WTC11 (cell line): ENCODE data around the gene WNT3A. TPM values are rescaled to one million over a fixed set of nuclear protein-coding genes. Genes with fewer than 3 reads are reported as not detected.

Experiments
- ATAC-seq: fragments of 200-7000 bp; cut with Tn5 transposase; 2 replicates; pipeline ENCODE4 v1.10.0; 2021; ENCODE audit warnings: mild to moderate bottlenecking, moderate library complexity
- CTCF ChIA-PET: fragments of 300-600 bp; sonication (Branson Sonifier 250); formaldehyde crosslinking; loops from one replicate; lab custom pipeline; 2021; ENCODE audit warnings: antibody characterized with exemption; lab: Charles Lee
- POLR2A ChIA-PET: fragments of 350-600 bp; sonication (Branson Sonifier 250); formaldehyde crosslinking; loops from one replicate; lab custom pipeline; 2021; ENCODE audit warnings: antibody characterized with exemption; lab: Charles Lee
- DNase-seq: peaks from one replicate; pipeline ENCODE4 v3.0.0; 2021; ENCODE audit warnings: low spot score
- H3K27ac Mint-ChIP-seq: 2 replicates; pipeline ENCODE4 v1.8.0; 2021; ENCODE audit warnings: mixed read lengths
- H3K27me3 Mint-ChIP-seq: 2 replicates; pipeline ENCODE4 v1.8.0; 2021; ENCODE audit warnings: low read depth, mild to moderate bottlenecking, moderate library complexity, mixed read lengths
- H3K36me3 Mint-ChIP-seq: 2 replicates; pipeline ENCODE4 v1.8.0; 2021; ENCODE audit warnings: mixed read lengths
- H3K4me1 Mint-ChIP-seq: 2 replicates; pipeline ENCODE4 v1.8.0; 2022; ENCODE audit warnings: mixed read lengths
- H3K4me3 Mint-ChIP-seq: 2 replicates; pipeline ENCODE4 v1.8.0; 2021; ENCODE audit warnings: mild to moderate bottlenecking, moderate library complexity, mixed read lengths
- H3K9me3 Mint-ChIP-seq: 2 replicates; pipeline ENCODE4 v1.8.0; 2021; ENCODE audit warnings: mixed read lengths
- ATF1 ChIP-seq: sonication (generic); formaldehyde crosslinking; IDR thresholded peaks from 2 replicates; pipeline ENCODE4 v1.8.1; 2023; ENCODE audit warnings: mild to moderate bottlenecking, moderate library complexity, missing genetic modification reagents
- ATF2 ChIP-seq: sonication (generic); formaldehyde crosslinking; IDR thresholded peaks from 2 replicates; pipeline ENCODE4 v1.8.1; 2022; ENCODE audit warnings: low read depth, missing genetic modification reagents, borderline replicate concordance
- CBFB ChIP-seq: sonication (generic); formaldehyde crosslinking; IDR thresholded peaks from 2 replicates; pipeline ENCODE4 v1.8.1; 2022; ENCODE audit warnings: mild to moderate bottlenecking, low read depth, missing genetic modification reagents
- CREM ChIP-seq: sonication (generic); formaldehyde crosslinking; IDR thresholded peaks from 2 replicates; pipeline ENCODE4 v1.8.1; 2022; ENCODE audit warnings: mild to moderate bottlenecking, missing genetic modification reagents, moderate library complexity
- EMX1 ChIP-seq: fragments of 250-450 bp; sonication (Bioruptor Pico); IDR thresholded peaks from 2 replicates; pipeline ENCODE4 v1.8.0; 2021; ENCODE audit warnings: mild to moderate bottlenecking
- FOXK1 ChIP-seq: sonication (generic); formaldehyde crosslinking; IDR thresholded peaks from 2 replicates; pipeline ENCODE4 v1.8.0; 2022; ENCODE audit warnings: mild to moderate bottlenecking, moderate library complexity, missing genetic modification reagents
- GABPB1 ChIP-seq: sonication (generic); formaldehyde crosslinking; IDR thresholded peaks from 2 replicates; pipeline ENCODE4 v1.8.1; 2023; ENCODE audit warnings: mild to moderate bottlenecking, missing genetic modification reagents
- HMGA2 ChIP-seq: fragments of 250-450 bp; sonication (Bioruptor Pico); IDR thresholded peaks from 2 replicates; pipeline ENCODE4 v1.4.0; 2021; ENCODE audit warnings: mild to moderate bottlenecking, moderate library complexity
- JUN ChIP-seq: sonication (generic); formaldehyde crosslinking; IDR thresholded peaks from 2 replicates; pipeline ENCODE4 v1.8.0; 2023; ENCODE audit warnings: mild to moderate bottlenecking, missing genetic modification reagents
- NFATC4 ChIP-seq: fragments of 250-450 bp; sonication (Bioruptor Pico); IDR thresholded peaks from 2 replicates; pipeline ENCODE4 v1.9.0; 2021; ENCODE audit warnings: mild to moderate bottlenecking
- NFE2L1 ChIP-seq: sonication (generic); formaldehyde crosslinking; IDR thresholded peaks from 2 replicates; pipeline ENCODE4 v1.8.1; 2023; ENCODE audit warnings: missing genetic modification reagents
- PRDM15 ChIP-seq: sonication (generic); formaldehyde crosslinking; IDR thresholded peaks from 2 replicates; pipeline ENCODE4 v1.8.0; 2022; ENCODE audit warnings: missing genetic modification reagents
- PREB ChIP-seq: sonication (generic); formaldehyde crosslinking; IDR thresholded peaks from 2 replicates; pipeline ENCODE4 v1.8.1; 2022; ENCODE audit warnings: mild to moderate bottlenecking, missing genetic modification reagents, moderate library complexity, borderline replicate concordance
- SP1 ChIP-seq: sonication (generic); formaldehyde crosslinking; conservative IDR thresholded peaks from 2 replicates; pipeline ENCODE4 v1.8.1; 2022; ENCODE audit warnings: missing genetic modification reagents
- STAT6 ChIP-seq: sonication (generic); formaldehyde crosslinking; conservative IDR thresholded peaks from 2 replicates; pipeline ENCODE4 v1.8.1; 2023; ENCODE audit warnings: mild to moderate bottlenecking, low read depth, missing genetic modification reagents, moderate library complexity
- TCF7 ChIP-seq: sonication (generic); formaldehyde crosslinking; IDR thresholded peaks from 2 replicates; pipeline ENCODE4 v1.8.0; 2022; ENCODE audit warnings: mild to moderate bottlenecking, low read depth, missing genetic modification reagents, moderate library complexity
- TP53 ChIP-seq: sonication (generic); formaldehyde crosslinking; IDR thresholded peaks from 2 replicates; pipeline ENCODE4 v1.8.1; 2023; ENCODE audit warnings: mild to moderate bottlenecking, missing genetic modification reagents
- USF1 ChIP-seq: sonication (generic); formaldehyde crosslinking; IDR thresholded peaks from 2 replicates; pipeline ENCODE4 v1.8.0; 2022; ENCODE audit warnings: mild to moderate bottlenecking, missing genetic modification reagents
- ZNF121 ChIP-seq: sonication (generic); formaldehyde crosslinking; IDR thresholded peaks from 2 replicates; pipeline ENCODE4 v1.8.0; 2023; ENCODE audit warnings: missing genetic modification reagents
- ZNF138 ChIP-seq: sonication (generic); formaldehyde crosslinking; conservative IDR thresholded peaks from 2 replicates; pipeline ENCODE4 v1.8.1; 2022; ENCODE audit warnings: mild to moderate bottlenecking, moderate library complexity, missing genetic modification reagents
- ZNF219 ChIP-seq: sonication (generic); formaldehyde crosslinking; IDR thresholded peaks from 2 replicates; pipeline ENCODE4 v1.8.0; 2023; ENCODE audit warnings: missing genetic modification reagents, mild to moderate bottlenecking, borderline replicate concordance
- ZNF263 ChIP-seq: sonication (generic); formaldehyde crosslinking; IDR thresholded peaks from 2 replicates; pipeline ENCODE4 v1.8.1; 2022; ENCODE audit warnings: low read depth, mild to moderate bottlenecking, moderate library complexity, missing genetic modification reagents
- ZNF317 ChIP-seq: sonication (generic); formaldehyde crosslinking; IDR thresholded peaks from 2 replicates; pipeline ENCODE4 v1.8.1; 2023; ENCODE audit warnings: low read depth, mild to moderate bottlenecking, moderate library complexity, missing genetic modification reagents, borderline replicate concordance
- ZNF423 ChIP-seq: fragments of 250-450 bp; sonication (Bioruptor Pico); IDR thresholded peaks from 2 replicates; pipeline ENCODE4 v2.1.2; 2022; ENCODE audit warnings: mild to moderate bottlenecking, moderate library complexity
- total RNA-seq: library from RNA; stranded (reverse); gene quantifications from 3 replicates; pipeline ENCODE4 v1.2.3, GENCODE V29; 2021

The WNT3A gene
- total RNA-seq, 1 experiment from 2014 or later: 0.17 TPM

- TF ChIP-seq ZNF263 (CRISPR knock-in tag): no peak
- TF ChIP-seq PRDM15 (CRISPR knock-in tag): no peak
- no peak for TF ChIP-seq CBFB (CRISPR knock-in tag)
- no peak for TF ChIP-seq SP1 (CRISPR knock-in tag)
- TF ChIP-seq ZNF219 (CRISPR knock-in tag): no peak
- TF ChIP-seq ZNF138 (CRISPR knock-in tag): no peak
- TF ChIP-seq ATF1: no peak
- TF ChIP-seq NFATC4 (CRISPR knock-in tag): no peak
- TF ChIP-seq ZNF423 (CRISPR knock-in tag): no peak
- TF ChIP-seq STAT6: no peak
- no peak for TF ChIP-seq ZNF317 (CRISPR knock-in tag)
- TF ChIP-seq CREM: no peak
- TF ChIP-seq ATF2 (CRISPR knock-in tag): no peak
- no peak for TF ChIP-seq TCF7 (CRISPR knock-in tag)
- TF ChIP-seq, all 79 proteins: peak for 0
- ATAC-seq: no peak
- Mint-ChIP-seq H3K4me1 (peaks cover 23% of the 10 kb centered on the region), H3K27me3 (peaks cover 95% of the 10 kb centered on the region), H3K27ac (no peak overlapping the region), H3K9me3 (no peaks in the 10 kb centered on the region), H3K4me3 (no peak overlapping the region), H3K36me3 (no peaks in the 10 kb centered on the region)
- DNase-seq: no peak
- ChIA-PET POLR2A (no interaction called here), CTCF (interaction anchor here (1.0 to 1.8 kb wide), 2 partner anchors 11 to 64 kb away, joined by 3 to 17 read pairs; no protein-coding TSS in a partner anchor)
Observed at GRCh38 chr1:228009828-228010775, 3.3 kb downstream of the WNT3A start.

- ATAC-seq: no peak
- Mint-ChIP-seq H3K27me3 (peaks cover 88% of the 10 kb centered on the region), H3K9me3 (no peaks in the 10 kb centered on the region), H3K27ac (no peak overlapping the region), H3K4me3 (no peak overlapping the region), H3K4me1 (peaks cover 15% of the 10 kb centered on the region), H3K36me3 (no peaks in the 10 kb centered on the region)
- DNase-seq: no peak
- ChIA-PET CTCF (interaction anchor here (1.0 to 1.8 kb wide), 3 partner anchors 9 to 63 kb away, joined by 3 to 17 read pairs (median 3); no protein-coding TSS in a partner anchor), POLR2A (no interaction called here)
- TF ChIP-seq FOXK1 (CRISPR knock-in tag) (no peak), GABPB1 (CRISPR knock-in tag) (no peak), SP1 (CRISPR knock-in tag) (no peak), ZNF121 (CRISPR knock-in tag) (no peak), ZNF263 (CRISPR knock-in tag) (no peak), TP53 (CRISPR knock-in tag) (no peak), NFE2L1 (CRISPR knock-in tag) (no peak), EMX1 (CRISPR knock-in tag) (no peak), JUN (CRISPR knock-in tag) (no peak), HMGA2 (CRISPR knock-in tag) (no peak), USF1 (CRISPR knock-in tag) (no peak), TCF7 (CRISPR knock-in tag) (no peak), PREB (CRISPR knock-in tag) (no peak), CREM (no peak)
- TF ChIP-seq, all 79 proteins: peak for 0
Observed at GRCh38 chr1:228010921-228011320, 4.1 kb downstream of the WNT3A start.
